K562 (cell line): Measurements from ENCODE around the gene EVC.

ENCODE experiments used
- CTCF ChIP-seq, 3 experiments: IDR thresholded peaks in 2 of 3; conservative IDR thresholded peaks in 1 of 3; 2 replicates each; pipeline ENCODE4 v1.5.1; 2011 to 2012; ENCODE audit warnings: low read length in 3 of 3, mild to moderate bottlenecking in 3 of 3, control low read depth in 2 of 3, improper control_type of control experiment in 1 of 3, inconsistent platforms in 1 of 3, low read depth in 1 of 3, mixed read lengths in 1 of 3, moderate library complexity in 1 of 3; ENCODE audit not compliant: insufficient read depth in 2 of 3
- EP300 ChIP-seq: IDR thresholded peaks from 2 replicates; pipeline ENCODE4 v1.6.1; 2012; ENCODE audit warnings: low read length, improper control_type of control experiment
- KLF1 ChIP-seq: fragments of 450-650 bp; IDR thresholded peaks from 2 replicates; pipeline ENCODE4 v1.6.1; 2016; ENCODE audit warnings: missing genetic modification characterization, missing compliant biosample characterization
- MXI1 ChIP-seq: IDR thresholded peaks from 2 replicates; pipeline ENCODE4 v1.6.1; 2011; ENCODE audit warnings: low read depth, mild to moderate bottlenecking, improper control_type of control experiment, low read length
- MYBL2 ChIP-seq, 2 experiments: fragments of 450-650 bp in 1 of 2; sonication (generic) in 1 of 2; formaldehyde crosslinking in 1 of 2; IDR thresholded peaks; 2 replicates each; pipeline versions ENCODE4 v1.6.1 to v1.8.1; 2017 to 2022; ENCODE audit warnings: borderline replicate concordance in 1 of 2, inconsistent platforms in 1 of 2, low read depth in 1 of 2, mild to moderate bottlenecking in 1 of 2, missing genetic modification reagents in 1 of 2, moderate library complexity in 1 of 2
- POLR2AphosphoS5 ChIP-seq: IDR thresholded peaks from 2 replicates; pipeline ENCODE4 v1.6.1; 2011; ENCODE audit warnings: mild to moderate bottlenecking, low read depth, low read length, moderate library complexity; ENCODE audit not compliant: control insufficient read depth, insufficient read depth
- RAD21 ChIP-seq, 2 experiments: fragments of 250-450 bp in 1 of 2; fragments of 450-650 bp in 1 of 2; sonication (Bioruptor Pico) in 1 of 2; formaldehyde crosslinking in 1 of 2; IDR thresholded peaks in 1 of 2; conservative IDR thresholded peaks in 1 of 2; 2 replicates each; pipeline versions ENCODE4 v1.4.0 to v1.8.0; 2020 to 2022; ENCODE audit warnings: mild to moderate bottlenecking in 2 of 2, moderate library complexity in 1 of 2
- ZFX ChIP-seq: sonication (generic); formaldehyde crosslinking; IDR thresholded peaks from 2 replicates; pipeline ENCODE4 v1.8.0; 2022; ENCODE audit warnings: mild to moderate bottlenecking, missing genetic modification reagents, moderate library complexity
- ZNF121 ChIP-seq: sonication (generic); formaldehyde crosslinking; conservative IDR thresholded peaks from 2 replicates; pipeline ENCODE4 v1.8.0; 2022; ENCODE audit warnings: missing genetic modification reagents
- ZNF146 ChIP-seq: IDR thresholded peaks from one replicate; pipeline ENCODE4 v1.6.1; 2018; ENCODE audit warnings: missing compliant biosample characterization; ENCODE audit not compliant: unreplicated experiment
- ZNF212 ChIP-seq: fragments of 450-650 bp; formaldehyde crosslinking; IDR thresholded peaks from 2 replicates; pipeline ENCODE4 v1.4.0; 2020; ENCODE audit warnings: mild to moderate bottlenecking
- ZNF311 ChIP-seq: fragments of 250-450 bp; sonication (Bioruptor Pico); IDR thresholded peaks from 2 replicates; pipeline ENCODE4 v1.4.0; 2020; ENCODE audit warnings: mild to moderate bottlenecking, moderate library complexity
- ZNF444 ChIP-seq: fragments of 250-450 bp; sonication (Bioruptor Pico); IDR thresholded peaks from 2 replicates; pipeline ENCODE4 v1.4.0; 2020; ENCODE audit warnings: mild to moderate bottlenecking, moderate library complexity
- ZNF707 ChIP-seq: fragments of 250-450 bp; sonication (Bioruptor Pico); conservative IDR thresholded peaks from 2 replicates; pipeline ENCODE4 v1.8.0; 2022; ENCODE audit warnings: inconsistent platforms, mild to moderate bottlenecking, moderate library complexity

DNA sequence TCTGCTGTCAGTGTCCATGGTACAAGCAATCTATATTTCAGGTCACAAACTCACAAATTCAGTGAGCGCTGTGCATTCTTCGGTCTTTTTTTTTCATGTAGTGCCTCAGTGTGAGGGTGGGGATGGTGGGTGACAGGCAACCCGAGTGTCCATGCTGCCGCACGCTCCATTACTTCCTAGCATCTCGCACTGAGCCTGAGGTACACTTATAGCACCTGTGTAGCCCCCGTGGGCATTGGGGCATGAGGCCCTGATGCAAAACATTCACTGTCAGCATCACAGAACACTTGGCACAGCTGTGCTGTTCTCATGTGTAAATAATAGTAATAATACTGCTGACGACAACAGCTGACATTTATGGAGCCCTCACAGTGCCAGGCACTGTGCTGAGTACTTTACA is 34.2 kb upstream of the EVC start:
- TF ChIP-seq POLR2AphosphoS5 (no peak), ZFX (CRISPR knock-in tag) (no peak), ZNF121 (CRISPR knock-in tag) (no peak), CTCF (IDR thresholded peaks at IDR 0.05 in 2 of 3, conservative IDR thresholded peaks at IDR 0.05 in 1 of 3; ENCODE audit: insufficient read depth in 2 of 3, low read depth in 1 of 3, low read length in 3 of 3) (no peak), MXI1 (no peak), RAD21 (CRISPR knock-in tag; conservative IDR thresholded peaks at IDR 0.05 in 1 of 2, IDR thresholded peaks at IDR 0.05 in 1 of 2) (no peak), ZNF707 (CRISPR knock-in tag) (no peak), ZNF444 (CRISPR knock-in tag) (no peak), KLF1 (tag) (no peak), ZNF212 (CRISPR knock-in tag) (no peak), ZNF311 (CRISPR knock-in tag) (no peak), EP300 (no peak), ZNF146 (CRISPR knock-in tag) (no peak), MYBL2 (IDR thresholded peaks at IDR 0.05; ENCODE audit: low read depth) (no peak), MYBL2 (CRISPR knock-in tag; IDR thresholded peaks at IDR 0.05; ENCODE audit: borderline replicate concordance) (no peak)
